ENCODE data around the gene IKZF1. TPM values are rescaled to one million over a fixed set of nuclear protein-coding genes. Genes with fewer than 3 reads are reported as not detected.

IKZF1 gene
- total RNA-seq, 1 experiment from 2014 or later = 2.3 TPM

DNA sequence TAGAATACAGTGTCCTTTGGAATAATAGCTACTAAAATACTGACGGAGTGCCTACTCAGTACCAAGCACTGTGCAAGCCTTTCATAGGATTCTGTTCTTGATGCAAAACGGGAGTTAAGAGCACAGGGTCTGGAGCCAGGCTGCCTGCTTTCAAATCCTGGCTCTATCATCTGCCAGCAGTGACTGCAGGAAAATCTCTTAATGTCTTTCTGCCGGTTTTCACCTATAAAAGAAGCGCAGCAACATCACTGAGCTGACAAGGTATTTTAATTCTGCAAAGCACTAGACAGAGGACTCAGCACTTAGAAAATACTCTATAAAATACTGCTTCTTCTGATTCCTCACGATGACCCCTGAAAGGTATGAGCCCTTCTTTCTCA is 145.0 kb downstream of the IKZF1 start:
- ATAC-seq (peak; percentile 7; the same call in 1 of the 2 replicates), DNase-seq (ENCODE audit: low spot score) (no peak)
- ChIA-PET POLR2A (no interaction called here), CTCF (interaction anchor here (0.6 to 2.2 kb wide), 5 partner anchors 31 to 712 kb away, joined by 3 to 5 read pairs (median 4); partner anchors contain the start of gene ZPBP)
- H3K27ac Mint-ChIP-seq = no peak overlapping the region
- peaks cover 9% of the 10 kb centered on the region for H3K4me1 Mint-ChIP-seq
- H3K27me3 Mint-ChIP-seq (ENCODE audit: low read depth) = peaks cover 12% of the 10 kb centered on the region
- peaks cover 8% of the 10 kb centered on the region for H3K36me3 Mint-ChIP-seq
- H3K9me3 Mint-ChIP-seq = no peaks in the 10 kb centered on the region
- TF ChIP-seq, protein P1, sequence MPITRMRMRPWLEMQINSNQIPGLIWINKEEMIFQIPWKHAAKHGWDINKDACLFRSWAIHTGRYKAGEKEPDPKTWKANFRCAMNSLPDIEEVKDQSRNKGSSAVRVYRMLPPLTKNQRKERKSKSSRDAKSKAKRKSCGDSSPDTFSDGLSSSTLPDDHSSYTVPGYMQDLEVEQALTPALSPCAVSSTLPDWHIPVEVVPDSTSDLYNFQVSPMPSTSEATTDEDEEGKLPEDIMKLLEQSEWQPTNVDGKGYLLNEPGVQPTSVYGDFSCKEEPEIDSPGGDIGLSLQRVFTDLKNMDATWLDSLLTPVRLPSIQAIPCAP (CRISPR knock-in tag; IDR thresholded peaks at IDR 0.05) = no peak
- TF ChIP-seq, protein P2, sequence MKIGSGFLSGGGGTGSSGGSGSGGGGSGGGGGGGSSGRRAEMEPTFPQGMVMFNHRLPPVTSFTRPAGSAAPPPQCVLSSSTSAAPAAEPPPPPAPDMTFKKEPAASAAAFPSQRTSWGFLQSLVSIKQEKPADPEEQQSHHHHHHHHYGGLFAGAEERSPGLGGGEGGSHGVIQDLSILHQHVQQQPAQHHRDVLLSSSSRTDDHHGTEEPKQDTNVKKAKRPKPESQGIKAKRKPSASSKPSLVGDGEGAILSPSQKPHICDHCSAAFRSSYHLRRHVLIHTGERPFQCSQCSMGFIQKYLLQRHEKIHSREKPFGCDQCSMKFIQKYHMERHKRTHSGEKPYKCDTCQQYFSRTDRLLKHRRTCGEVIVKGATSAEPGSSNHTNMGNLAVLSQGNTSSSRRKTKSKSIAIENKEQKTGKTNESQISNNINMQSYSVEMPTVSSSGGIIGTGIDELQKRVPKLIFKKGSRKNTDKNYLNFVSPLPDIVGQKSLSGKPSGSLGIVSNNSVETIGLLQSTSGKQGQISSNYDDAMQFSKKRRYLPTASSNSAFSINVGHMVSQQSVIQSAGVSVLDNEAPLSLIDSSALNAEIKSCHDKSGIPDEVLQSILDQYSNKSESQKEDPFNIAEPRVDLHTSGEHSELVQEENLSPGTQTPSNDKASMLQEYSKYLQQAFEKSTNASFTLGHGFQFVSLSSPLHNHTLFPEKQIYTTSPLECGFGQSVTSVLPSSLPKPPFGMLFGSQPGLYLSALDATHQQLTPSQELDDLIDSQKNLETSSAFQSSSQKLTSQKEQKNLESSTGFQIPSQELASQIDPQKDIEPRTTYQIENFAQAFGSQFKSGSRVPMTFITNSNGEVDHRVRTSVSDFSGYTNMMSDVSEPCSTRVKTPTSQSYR (CRISPR knock-in tag; IDR thresholded peaks at IDR 0.05) = no peak
- no peak for TF ChIP-seq SMAD4 (CRISPR knock-in tag; IDR thresholded peaks at IDR 0.05)
- TF ChIP-seq NFATC4 (CRISPR knock-in tag; IDR thresholded peaks at IDR 0.05) = no peak
- TF ChIP-seq ZNF121 (CRISPR knock-in tag; IDR thresholded peaks at IDR 0.05) = no peak
- TF ChIP-seq, protein P3, sequence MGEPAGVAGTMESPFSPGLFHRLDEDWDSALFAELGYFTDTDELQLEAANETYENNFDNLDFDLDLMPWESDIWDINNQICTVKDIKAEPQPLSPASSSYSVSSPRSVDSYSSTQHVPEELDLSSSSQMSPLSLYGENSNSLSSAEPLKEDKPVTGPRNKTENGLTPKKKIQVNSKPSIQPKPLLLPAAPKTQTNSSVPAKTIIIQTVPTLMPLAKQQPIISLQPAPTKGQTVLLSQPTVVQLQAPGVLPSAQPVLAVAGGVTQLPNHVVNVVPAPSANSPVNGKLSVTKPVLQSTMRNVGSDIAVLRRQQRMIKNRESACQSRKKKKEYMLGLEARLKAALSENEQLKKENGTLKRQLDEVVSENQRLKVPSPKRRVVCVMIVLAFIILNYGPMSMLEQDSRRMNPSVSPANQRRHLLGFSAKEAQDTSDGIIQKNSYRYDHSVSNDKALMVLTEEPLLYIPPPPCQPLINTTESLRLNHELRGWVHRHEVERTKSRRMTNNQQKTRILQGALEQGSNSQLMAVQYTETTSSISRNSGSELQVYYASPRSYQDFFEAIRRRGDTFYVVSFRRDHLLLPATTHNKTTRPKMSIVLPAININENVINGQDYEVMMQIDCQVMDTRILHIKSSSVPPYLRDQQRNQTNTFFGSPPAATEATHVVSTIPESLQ (CRISPR knock-in tag; IDR thresholded peaks at IDR 0.05) = no peak
- TF ChIP-seq, protein P4, sequence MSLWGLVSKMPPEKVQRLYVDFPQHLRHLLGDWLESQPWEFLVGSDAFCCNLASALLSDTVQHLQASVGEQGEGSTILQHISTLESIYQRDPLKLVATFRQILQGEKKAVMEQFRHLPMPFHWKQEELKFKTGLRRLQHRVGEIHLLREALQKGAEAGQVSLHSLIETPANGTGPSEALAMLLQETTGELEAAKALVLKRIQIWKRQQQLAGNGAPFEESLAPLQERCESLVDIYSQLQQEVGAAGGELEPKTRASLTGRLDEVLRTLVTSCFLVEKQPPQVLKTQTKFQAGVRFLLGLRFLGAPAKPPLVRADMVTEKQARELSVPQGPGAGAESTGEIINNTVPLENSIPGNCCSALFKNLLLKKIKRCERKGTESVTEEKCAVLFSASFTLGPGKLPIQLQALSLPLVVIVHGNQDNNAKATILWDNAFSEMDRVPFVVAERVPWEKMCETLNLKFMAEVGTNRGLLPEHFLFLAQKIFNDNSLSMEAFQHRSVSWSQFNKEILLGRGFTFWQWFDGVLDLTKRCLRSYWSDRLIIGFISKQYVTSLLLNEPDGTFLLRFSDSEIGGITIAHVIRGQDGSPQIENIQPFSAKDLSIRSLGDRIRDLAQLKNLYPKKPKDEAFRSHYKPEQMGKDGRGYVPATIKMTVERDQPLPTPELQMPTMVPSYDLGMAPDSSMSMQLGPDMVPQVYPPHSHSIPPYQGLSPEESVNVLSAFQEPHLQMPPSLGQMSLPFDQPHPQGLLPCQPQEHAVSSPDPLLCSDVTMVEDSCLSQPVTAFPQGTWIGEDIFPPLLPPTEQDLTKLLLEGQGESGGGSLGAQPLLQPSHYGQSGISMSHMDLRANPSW (CRISPR knock-in tag; conservative IDR thresholded peaks at IDR 0.05; ENCODE audit: low read depth) = no peak
- TF ChIP-seq, protein P5, sequence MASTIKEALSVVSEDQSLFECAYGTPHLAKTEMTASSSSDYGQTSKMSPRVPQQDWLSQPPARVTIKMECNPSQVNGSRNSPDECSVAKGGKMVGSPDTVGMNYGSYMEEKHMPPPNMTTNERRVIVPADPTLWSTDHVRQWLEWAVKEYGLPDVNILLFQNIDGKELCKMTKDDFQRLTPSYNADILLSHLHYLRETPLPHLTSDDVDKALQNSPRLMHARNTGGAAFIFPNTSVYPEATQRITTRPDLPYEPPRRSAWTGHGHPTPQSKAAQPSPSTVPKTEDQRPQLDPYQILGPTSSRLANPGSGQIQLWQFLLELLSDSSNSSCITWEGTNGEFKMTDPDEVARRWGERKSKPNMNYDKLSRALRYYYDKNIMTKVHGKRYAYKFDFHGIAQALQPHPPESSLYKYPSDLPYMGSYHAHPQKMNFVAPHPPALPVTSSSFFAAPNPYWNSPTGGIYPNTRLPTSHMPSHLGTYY (CRISPR knock-in tag; IDR thresholded peaks at IDR 0.05) = no peak
- TF ChIP-seq, protein P6, sequence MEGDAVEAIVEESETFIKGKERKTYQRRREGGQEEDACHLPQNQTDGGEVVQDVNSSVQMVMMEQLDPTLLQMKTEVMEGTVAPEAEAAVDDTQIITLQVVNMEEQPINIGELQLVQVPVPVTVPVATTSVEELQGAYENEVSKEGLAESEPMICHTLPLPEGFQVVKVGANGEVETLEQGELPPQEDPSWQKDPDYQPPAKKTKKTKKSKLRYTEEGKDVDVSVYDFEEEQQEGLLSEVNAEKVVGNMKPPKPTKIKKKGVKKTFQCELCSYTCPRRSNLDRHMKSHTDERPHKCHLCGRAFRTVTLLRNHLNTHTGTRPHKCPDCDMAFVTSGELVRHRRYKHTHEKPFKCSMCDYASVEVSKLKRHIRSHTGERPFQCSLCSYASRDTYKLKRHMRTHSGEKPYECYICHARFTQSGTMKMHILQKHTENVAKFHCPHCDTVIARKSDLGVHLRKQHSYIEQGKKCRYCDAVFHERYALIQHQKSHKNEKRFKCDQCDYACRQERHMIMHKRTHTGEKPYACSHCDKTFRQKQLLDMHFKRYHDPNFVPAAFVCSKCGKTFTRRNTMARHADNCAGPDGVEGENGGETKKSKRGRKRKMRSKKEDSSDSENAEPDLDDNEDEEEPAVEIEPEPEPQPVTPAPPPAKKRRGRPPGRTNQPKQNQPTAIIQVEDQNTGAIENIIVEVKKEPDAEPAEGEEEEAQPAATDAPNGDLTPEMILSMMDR (IDR thresholded peaks at IDR 0.05) = no peak
- TF ChIP-seq GTF2I (CRISPR knock-in tag; conservative IDR thresholded peaks at IDR 0.05) = no peak
- TF ChIP-seq, protein P7, sequence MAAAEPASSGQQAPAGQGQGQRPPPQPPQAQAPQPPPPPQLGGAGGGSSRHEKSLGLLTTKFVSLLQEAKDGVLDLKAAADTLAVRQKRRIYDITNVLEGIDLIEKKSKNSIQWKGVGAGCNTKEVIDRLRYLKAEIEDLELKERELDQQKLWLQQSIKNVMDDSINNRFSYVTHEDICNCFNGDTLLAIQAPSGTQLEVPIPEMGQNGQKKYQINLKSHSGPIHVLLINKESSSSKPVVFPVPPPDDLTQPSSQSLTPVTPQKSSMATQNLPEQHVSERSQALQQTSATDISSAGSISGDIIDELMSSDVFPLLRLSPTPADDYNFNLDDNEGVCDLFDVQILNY (CRISPR knock-in tag; IDR thresholded peaks at IDR 0.05) = no peak
- TF ChIP-seq ZNF416 (CRISPR knock-in tag; IDR thresholded peaks at IDR 0.05) = no peak
- TF ChIP-seq SMAD3 (CRISPR knock-in tag; IDR thresholded peaks at IDR 0.05; ENCODE audit: borderline replicate concordance) = no peak
- TF ChIP-seq, protein P8, sequence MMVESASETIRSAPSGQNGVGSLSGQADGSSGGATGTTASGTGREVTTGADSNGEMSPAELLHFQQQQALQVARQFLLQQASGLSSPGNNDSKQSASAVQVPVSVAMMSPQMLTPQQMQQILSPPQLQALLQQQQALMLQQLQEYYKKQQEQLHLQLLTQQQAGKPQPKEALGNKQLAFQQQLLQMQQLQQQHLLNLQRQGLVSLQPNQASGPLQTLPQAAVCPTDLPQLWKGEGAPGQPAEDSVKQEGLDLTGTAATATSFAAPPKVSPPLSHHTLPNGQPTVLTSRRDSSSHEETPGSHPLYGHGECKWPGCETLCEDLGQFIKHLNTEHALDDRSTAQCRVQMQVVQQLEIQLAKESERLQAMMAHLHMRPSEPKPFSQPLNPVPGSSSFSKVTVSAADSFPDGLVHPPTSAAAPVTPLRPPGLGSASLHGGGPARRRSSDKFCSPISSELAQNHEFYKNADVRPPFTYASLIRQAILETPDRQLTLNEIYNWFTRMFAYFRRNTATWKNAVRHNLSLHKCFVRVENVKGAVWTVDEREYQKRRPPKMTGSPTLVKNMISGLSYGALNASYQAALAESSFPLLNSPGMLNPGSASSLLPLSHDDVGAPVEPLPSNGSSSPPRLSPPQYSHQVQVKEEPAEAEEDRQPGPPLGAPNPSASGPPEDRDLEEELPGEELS (CRISPR knock-in tag; IDR thresholded peaks at IDR 0.05) = no peak
- TF ChIP-seq, protein P9, sequence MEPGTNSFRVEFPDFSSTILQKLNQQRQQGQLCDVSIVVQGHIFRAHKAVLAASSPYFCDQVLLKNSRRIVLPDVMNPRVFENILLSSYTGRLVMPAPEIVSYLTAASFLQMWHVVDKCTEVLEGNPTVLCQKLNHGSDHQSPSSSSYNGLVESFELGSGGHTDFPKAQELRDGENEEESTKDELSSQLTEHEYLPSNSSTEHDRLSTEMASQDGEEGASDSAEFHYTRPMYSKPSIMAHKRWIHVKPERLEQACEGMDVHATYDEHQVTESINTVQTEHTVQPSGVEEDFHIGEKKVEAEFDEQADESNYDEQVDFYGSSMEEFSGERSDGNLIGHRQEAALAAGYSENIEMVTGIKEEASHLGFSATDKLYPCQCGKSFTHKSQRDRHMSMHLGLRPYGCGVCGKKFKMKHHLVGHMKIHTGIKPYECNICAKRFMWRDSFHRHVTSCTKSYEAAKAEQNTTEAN (CRISPR knock-in tag; IDR thresholded peaks at IDR 0.05) = no peak
- no peak for TF ChIP-seq ZNF317 (CRISPR knock-in tag; IDR thresholded peaks at IDR 0.05; ENCODE audit: borderline replicate concordance, low read depth)
- no peak for TF ChIP-seq ELF4 (CRISPR knock-in tag; IDR thresholded peaks at IDR 0.05; ENCODE audit: low read depth)
- no peak for TF ChIP-seq ZNF232 (CRISPR knock-in tag; IDR thresholded peaks at IDR 0.05)
- TF ChIP-seq, protein P10, sequence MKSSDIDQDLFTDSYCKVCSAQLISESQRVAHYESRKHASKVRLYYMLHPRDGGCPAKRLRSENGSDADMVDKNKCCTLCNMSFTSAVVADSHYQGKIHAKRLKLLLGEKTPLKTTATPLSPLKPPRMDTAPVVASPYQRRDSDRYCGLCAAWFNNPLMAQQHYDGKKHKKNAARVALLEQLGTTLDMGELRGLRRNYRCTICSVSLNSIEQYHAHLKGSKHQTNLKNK (CRISPR knock-in tag; IDR thresholded peaks at IDR 0.05) = no peak
- TF ChIP-seq PRRX2 (CRISPR knock-in tag; IDR thresholded peaks at IDR 0.05) = no peak
- H3K4me3 Mint-ChIP-seq = peak overlapping the region; percentile 66

All from WTC11 (cell line).